SK-N-MC (cell line): ENCODE results near the gene ZNF516.

Source experiments
- DNase-seq: peaks from one replicate; pipeline ENCODE4 v3.0.0-alpha.2; 2011; ENCODE audit warnings: low read depth, low spot score
- H3K27ac ChIP-seq: fragments of 200-600 bp; sonication (generic); 2 replicates; pipeline ENCODE4 v1.5.1; 2016; ENCODE audit warnings: mixed run types
- H3K36me3 ChIP-seq: fragments of 200-600 bp; sonication (generic); 2 replicates; pipeline ENCODE4 v1.6.1; 2017; ENCODE audit warnings: antibody characterized with exemption, low read length, mixed read lengths; ENCODE audit not compliant: insufficient read depth
- H3K4me3 ChIP-seq: fragments of 200-600 bp; sonication (generic); 2 replicates; pipeline ENCODE4 v1.5.1; 2016
- H3K9ac ChIP-seq: fragments of 200-600 bp; sonication (generic); 2 replicates; pipeline ENCODE4 v1.8.0; 2017; ENCODE audit warnings: mixed run types, mixed read lengths; ENCODE audit not compliant: insufficient read length
- H3K9me3 ChIP-seq: fragments of 200-600 bp; sonication (generic); 2 replicates; pipeline ENCODE4 v1.6.1; 2017; ENCODE audit warnings: low read depth, mild to moderate bottlenecking, antibody characterized with exemption, low read length, moderate library complexity, mixed read lengths
- EZH2 ChIP-seq: fragments of 200-600 bp; sonication (generic); IDR thresholded peaks from one replicate; pipeline ENCODE4 v1.6.1; 2017; ENCODE audit warnings: antibody characterized with exemption
- FOXP2 ChIP-seq: optimal IDR thresholded peaks from 2 replicates; pipeline ENCODE3; 2011; ENCODE audit warnings: mild to moderate bottlenecking, moderate library complexity; ENCODE audit not compliant: insufficient read depth; ENCODE audit errors: extremely low read length, control extremely low read depth
- POLR2AphosphoS5 ChIP-seq: IDR thresholded peaks from 2 replicates; pipeline ENCODE4 v1.6.1; 2012; ENCODE audit warnings: mild to moderate bottlenecking, low read depth, low read length, borderline replicate concordance

The ZNF516 gene

DNA sequence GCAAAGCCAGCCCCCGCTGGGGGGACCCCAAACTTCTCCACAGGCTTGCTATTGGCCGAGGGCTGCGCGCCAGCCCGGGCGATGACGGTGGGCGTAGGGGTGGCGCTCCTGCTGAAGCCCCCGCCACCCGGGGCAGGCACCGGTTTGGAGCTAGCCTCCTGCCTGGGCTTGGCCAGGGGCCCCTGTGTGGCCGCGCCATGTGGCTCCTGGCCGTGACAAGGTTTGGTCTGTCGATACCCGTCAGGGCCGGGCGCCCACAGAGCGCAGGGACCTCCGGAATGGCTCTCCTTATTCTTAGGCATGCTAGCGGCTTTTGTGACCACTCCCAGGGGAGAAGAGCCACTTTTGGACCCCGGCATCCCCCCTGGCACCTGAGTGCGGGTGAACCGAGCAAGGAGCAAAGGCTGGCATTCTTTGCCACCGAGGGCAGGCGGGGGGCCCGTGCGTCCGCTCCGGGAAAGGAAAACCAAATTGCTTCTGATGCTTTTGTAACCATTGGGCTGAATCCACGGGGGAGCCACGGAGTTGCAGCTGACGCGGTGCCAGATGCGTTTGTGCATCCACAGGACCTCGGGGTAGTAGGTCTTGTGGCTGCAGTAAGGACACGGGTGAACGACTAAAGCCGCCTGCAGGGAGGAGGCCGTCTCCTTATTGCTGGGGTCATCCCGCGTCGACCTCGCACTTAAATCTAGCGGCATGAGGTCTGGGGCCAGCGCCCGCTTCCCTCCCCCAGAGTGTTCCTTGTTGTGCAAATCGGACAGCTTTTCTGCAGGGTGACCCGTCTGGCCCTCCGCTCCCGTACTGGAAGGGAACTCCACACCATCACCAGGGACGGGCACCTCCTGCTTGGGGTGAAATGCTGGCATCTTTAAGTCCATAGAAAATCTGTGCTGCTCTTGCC is 115.6 kb downstream of the ZNF516 start:
- H3K9ac ChIP-seq = no peak overlapping the region
- no peak for DNase-seq
- H3K36me3 ChIP-seq = peaks cover 3% of the 10 kb centered on the region; the same call in 1 of the 2 replicates

DNA sequence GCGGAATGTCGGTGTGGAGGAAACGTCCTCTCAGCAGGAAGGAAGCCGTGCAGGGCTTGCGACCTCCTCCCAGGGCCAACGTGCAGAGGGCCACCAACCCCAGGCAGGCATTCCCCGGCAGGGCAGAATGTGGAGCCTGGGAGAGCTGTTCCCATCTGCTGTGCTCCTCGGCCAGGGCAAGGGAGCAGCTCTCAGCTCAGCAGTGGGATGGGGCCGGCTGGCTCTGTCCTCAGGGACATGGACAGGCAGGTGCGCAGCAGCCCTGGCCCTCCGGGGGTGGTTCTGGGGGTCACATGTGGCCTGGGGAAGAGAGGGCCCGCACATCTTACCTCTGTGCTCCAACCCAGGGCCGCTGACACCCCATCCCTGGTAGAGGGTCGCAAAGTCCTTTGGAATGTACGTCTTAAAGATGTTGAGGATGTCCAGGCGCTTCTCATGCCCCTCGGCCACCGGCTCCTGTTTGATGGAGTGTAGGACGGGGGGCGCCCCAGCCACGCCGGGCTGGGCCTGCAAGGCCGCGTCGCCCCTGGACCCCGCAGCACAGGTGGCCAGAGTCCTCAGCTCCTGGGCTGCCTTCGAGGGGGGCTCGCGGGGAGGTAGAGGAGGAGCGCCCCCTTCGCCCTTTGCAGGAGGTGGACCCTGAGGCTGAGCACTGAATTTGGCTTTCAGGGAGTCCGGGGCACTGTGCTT is 116.4 kb downstream of the ZNF516 start:
- Histone ChIP-seq H3K9ac (no peak overlapping the region), H3K36me3 (peaks cover 3% of the 10 kb centered on the region; the same call in 1 of the 2 replicates)

More for the DNA sequence above, 115.6 kb downstream of the ZNF516 start:
- no peak overlapping the region for H3K27ac ChIP-seq
- no peak for TF ChIP-seq POLR2AphosphoS5
- no peak for TF ChIP-seq FOXP2
- no peak for TF ChIP-seq EZH2
- H3K9me3 ChIP-seq = no peaks in the 10 kb centered on the region
- no peak overlapping the region for H3K4me3 ChIP-seq

DNA sequence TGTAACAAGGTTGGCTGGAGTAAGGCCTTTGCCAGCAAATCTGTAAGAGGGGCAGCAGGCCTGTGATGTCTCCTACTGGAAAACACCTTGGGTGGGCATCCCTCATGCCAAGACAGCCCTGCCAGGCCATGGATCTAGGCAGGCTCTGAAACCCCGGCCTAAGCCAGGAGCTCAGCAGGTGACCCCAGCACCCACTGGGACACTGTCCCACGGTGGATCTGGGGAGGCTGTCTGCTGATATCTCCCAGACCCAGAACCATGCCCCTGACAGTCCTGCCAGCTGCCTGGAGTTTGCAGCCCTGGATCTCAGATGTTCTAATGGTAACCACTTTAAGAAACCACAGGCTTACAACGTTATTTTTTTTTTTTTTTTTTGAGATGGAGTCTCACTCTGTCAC is 117.7 kb downstream of the ZNF516 start:
- Histone ChIP-seq H3K9ac (no peak overlapping the region), H3K27ac (no peak overlapping the region), H3K9me3 (no peaks in the 10 kb centered on the region), H3K36me3 (peaks cover 3% of the 10 kb centered on the region; the same call in 1 of the 2 replicates), H3K4me3 (no peak overlapping the region)
- no peak for TF ChIP-seq EZH2
- no peak for TF ChIP-seq POLR2AphosphoS5
- no peak for TF ChIP-seq FOXP2
- DNase-seq = no peak

More for the DNA sequence above, 116.4 kb downstream of the ZNF516 start:
- Histone ChIP-seq H3K4me3 (no peak overlapping the region), H3K27ac (no peak overlapping the region), H3K9me3 (no peaks in the 10 kb centered on the region)
- DNase-seq = no peak
- TF ChIP-seq POLR2AphosphoS5 = no peak
- no peak for TF ChIP-seq FOXP2
- TF ChIP-seq EZH2 = no peak

DNA sequence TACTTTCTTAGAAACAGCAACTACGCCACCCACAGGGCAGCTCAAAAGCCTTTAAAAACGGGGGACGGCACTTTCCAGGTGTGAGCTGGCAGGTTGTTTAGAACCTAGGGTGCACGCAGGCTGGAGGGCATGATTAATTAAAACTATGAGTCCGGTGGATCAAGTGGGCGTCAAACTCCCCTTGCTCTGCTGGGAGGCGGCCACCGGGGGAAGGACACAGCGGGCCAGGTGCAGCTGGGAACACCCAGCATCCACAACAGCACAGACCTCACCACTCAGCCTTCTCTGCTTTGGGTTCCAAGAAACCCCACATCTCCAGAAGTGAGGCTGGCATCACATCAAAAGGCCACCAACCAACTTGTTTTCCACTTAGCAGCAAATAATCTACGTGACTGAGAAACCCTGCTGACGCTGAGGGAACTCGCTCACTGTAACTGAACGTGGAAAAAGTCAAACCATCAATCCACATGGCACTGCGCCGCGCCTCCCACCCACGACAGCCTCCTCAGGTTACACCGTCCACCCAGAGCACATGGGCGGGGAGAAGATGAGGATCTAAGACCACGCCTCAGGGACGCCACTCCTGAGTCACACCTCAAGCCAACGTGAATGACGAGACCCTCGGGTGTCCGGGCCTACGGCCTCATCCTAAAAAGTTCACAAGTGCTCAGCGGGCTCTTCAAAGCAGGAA is 118.2 kb downstream of the ZNF516 start:
- H3K9me3 ChIP-seq = no peaks in the 10 kb centered on the region
- H3K9ac ChIP-seq = no peak overlapping the region
- H3K36me3 ChIP-seq = peaks cover 3% of the 10 kb centered on the region; the same call in 1 of the 2 replicates
- no peak overlapping the region for H3K27ac ChIP-seq
- TF ChIP-seq POLR2AphosphoS5 (no peak), EZH2 (no peak), FOXP2 (no peak)
- H3K4me3 ChIP-seq = no peak overlapping the region
- DNase-seq = no peak

DNA sequence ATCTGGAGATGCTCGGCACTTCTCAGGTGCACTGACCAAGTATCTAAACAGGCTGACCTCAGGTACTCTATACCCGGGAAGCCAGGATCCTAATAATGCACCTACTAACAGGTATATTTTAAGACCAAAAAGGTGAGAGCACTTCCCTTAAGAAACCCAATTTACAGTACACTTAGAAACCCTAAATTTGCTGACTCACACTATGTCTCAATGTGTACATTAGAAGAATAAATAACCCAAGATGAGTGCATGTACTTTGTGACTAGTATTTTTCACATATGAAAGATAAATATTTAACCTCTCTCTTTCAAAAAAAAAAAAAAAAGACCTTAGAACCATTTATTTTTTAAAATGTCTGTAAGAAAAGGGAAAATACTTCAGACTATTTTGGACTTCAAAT is 118.8 kb downstream of the ZNF516 start:
- TF ChIP-seq POLR2AphosphoS5 (no peak), FOXP2 (no peak)
- no peak overlapping the region for H3K9ac ChIP-seq
- H3K27ac ChIP-seq = no peak overlapping the region

DNA sequence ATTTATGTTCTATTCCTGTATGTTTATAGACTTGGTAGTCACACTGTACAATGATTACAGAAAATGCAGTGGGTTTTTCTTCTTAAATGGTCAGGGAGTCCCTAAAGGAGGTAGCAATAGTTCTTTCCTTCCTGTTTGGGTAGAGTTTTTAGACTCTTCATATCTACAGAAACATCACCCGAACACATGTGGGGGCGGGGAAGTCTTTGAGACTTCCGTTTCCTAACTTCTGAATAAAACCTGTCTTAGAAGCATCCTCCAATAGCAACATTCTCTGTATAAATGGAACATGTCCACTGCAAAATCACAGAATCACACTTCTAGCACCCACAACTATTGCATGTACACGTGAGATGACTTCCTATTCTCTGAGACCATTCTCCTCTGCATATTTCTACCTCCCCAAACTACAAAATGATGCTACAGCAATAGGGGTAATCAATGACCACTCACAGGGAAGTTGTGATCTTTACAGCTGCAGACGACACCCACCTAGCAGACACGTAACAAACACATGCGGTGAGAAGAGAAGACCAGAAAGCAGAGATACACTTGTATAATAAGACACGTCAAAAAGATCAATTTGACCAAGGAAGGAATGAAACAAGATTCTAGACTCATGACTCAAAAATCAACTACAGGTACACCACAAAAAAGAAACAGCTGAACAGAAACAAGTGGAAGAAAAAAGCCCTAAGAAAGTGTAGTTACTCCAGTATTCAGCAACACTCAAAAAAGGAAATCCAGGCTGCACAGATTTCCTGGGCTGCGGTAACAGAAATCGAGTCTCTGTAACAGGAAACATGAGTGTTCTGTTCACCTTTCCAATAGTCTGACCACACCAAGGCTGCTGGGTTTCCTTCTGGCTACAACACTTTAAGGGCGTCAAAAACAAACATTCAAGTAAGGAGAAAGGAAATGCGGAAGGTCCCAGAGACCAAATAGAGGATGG is 120.4 kb downstream of the ZNF516 start:
- H3K9me3 ChIP-seq = no peaks in the 10 kb centered on the region
- H3K27ac ChIP-seq = no peak overlapping the region
- H3K36me3 ChIP-seq = peaks cover 18% of the 10 kb centered on the region; the same call in 1 of the 2 replicates
- TF ChIP-seq FOXP2 (no peak), EZH2 (no peak), POLR2AphosphoS5 (no peak)
- no peak overlapping the region for H3K9ac ChIP-seq
- H3K4me3 ChIP-seq = no peak overlapping the region
- DNase-seq = no peak

More for the DNA sequence above, 118.8 kb downstream of the ZNF516 start:
- no peaks in the 10 kb centered on the region for H3K9me3 ChIP-seq
- no peak overlapping the region for H3K4me3 ChIP-seq
- peaks cover 7% of the 10 kb centered on the region; the same call in 1 of the 2 replicates for H3K36me3 ChIP-seq
- no peak for DNase-seq

DNA sequence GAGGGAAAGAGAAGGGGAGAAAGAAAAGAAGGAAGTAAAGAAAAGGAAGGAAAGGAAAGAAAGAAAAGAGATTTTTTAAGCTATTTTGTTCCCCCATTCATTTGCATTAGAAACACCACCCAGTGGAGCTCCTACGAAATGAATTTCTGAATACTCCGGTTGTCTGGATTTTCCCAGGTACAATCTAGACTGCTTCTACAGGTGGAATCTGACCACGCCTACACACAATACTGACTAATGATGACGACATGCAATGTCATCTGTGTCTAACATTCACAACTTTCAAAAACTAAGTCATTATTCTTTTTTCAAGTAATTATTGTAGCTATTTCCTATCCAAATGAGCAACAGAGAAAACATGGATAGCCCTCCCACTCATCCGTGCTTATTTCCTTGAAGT is 121.7 kb downstream of the ZNF516 start:
- Histone ChIP-seq H3K27ac (no peak overlapping the region; the same call in 1 of the 2 replicates), H3K9ac (no peak overlapping the region), H3K9me3 (no peaks in the 10 kb centered on the region), H3K36me3 (peaks cover 17% of the 10 kb centered on the region), H3K4me3 (no peak overlapping the region)
- no peak for DNase-seq
- no peak for TF ChIP-seq FOXP2
- TF ChIP-seq EZH2 = no peak
- TF ChIP-seq POLR2AphosphoS5 = no peak
